ENCODE data around the gene SCLY. TPM values are rescaled to one million over a fixed set of nuclear protein-coding genes. Genes with fewer than 3 reads are reported as not detected.

The SCLY gene
- total RNA-seq, 4 donors from 2014 or later = 8.5 to 16.0 (median 11.2) TPM

GRCh38 chr2:238139196-238140039, 78.6 kb downstream of the SCLY start:
- TF ChIP-seq CTCF (IDR thresholded peaks at IDR 0.05; ENCODE audit: low read depth) = no peak

GRCh38 chr2:238140040-238140439, 79.2 kb downstream of the SCLY start:
- no peak for TF ChIP-seq CTCF (IDR thresholded peaks at IDR 0.05; ENCODE audit: low read depth)

DNA sequence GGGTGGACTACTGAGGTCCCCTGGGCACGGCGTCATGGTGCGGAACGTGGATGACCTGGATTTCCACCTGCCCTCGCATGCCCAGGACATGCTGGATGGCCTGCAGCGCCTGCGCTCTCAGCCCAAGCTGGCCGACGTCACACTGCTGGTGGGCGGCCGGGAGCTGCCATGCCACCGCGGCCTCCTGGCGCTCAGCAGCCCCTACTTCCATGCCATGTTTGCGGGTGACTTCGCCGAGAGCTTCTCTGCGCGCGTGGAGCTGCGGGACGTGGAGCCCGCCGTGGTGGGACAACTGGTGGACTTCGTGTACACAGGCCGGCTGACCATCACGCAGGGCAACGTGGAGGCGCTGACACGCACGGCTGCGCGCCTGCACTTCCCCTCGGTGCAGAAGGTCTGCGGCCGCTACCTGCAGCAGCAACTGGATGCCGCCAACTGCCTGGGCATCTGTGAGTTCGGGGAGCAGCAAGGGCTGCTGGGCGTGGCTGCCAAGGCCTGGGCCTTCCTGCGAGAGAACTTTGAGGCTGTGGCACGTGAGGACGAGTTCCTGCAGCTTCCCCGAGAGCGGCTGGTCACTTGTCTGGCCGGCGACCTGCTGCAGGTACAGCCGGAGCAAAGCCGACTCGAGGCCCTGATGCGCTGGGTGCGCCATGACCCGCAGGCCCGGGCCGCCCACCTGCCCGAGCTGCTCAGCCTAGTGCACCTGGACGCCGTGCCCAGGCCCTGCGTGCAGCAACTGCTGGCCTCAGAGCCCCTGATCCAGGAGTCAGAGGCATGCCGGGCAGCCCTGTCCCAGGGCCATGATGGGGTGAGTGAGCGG, 80.1 kb downstream of the SCLY start:
- TF ChIP-seq CTCF (IDR thresholded peaks at IDR 0.05; ENCODE audit: low read depth) = no peak

DNA sequence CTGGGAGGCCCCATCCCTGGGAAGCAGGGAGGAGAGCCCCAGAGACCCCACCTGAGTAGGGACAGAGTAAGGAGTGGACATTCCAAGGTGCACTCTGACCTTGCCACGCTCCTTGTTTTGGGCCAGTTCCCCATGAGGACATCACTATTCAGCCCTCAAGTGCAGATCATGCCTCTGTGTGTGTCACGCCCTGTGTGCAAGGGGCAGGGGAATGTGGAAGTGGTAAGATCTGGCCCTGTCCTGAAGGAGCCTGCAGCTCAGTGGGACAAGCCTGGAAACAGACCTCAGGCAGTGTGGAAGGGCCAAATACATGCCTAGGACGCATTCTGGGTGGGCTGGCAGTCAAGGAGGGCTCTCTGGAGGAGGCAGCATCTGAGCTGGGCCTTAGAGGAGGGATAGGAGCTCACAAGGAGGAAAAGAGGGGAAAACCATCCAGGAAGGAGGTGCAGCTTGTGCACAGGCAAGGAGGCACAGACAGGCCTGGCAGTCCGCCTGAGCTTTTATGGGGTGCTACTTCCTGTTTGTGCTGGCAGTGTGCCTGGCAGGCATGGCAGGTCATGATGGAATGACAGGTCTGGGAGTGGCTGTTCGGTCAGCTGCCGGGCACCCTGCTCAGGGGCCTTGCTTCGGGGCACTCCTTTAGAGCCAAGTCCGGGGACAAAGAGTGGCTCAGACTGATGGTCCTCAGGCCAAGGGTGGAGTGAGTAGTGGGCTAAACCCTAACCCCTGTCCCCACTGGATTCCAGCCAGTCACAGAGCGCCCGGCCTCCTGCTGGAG, 80.9 kb downstream of the SCLY start:
- no peak for TF ChIP-seq CTCF (IDR thresholded peaks at IDR 0.05; ENCODE audit: low read depth)

- no peak for TF ChIP-seq CTCF (IDR thresholded peaks at IDR 0.05; ENCODE audit: low read depth)
Measured at GRCh38 chr2:238142382-238143205, 81.8 kb downstream of the SCLY start.

DNA sequence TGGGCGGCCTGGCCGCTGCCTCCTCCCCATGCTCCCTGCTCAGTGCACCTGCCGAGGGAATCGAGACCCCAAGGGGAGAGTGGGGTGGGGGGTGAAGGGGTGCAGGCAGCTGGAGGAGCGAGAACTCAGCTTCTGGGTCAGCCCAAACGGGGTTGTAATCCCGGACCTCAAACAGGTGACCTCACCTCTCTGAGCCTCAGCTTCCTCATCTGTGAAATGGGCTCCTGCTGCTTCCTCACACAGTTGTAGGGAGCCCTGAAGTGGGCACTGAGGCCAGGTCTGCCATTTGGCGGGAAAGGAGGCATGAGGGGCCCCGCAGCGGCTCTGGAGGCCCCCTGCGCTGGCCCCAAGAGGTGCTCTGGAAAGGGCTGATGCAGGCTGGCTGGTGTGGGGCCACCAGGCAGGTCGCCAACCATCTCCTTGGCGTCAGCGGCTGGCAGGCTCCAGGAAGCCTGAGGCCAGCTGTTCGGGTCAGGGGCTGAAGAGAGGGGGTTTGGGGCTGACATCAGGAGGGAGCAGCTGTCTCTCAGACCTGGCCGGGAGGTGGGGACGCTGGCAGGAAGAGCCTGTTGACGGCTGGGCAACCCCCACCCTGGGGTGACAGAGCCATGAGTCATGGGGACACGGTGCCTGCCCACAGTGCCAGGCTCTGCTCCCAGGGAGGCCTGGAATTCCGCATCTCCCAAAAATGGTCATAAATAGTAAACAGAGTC, 82.6 kb downstream of the SCLY start:
- no peak for TF ChIP-seq CTCF (IDR thresholded peaks at IDR 0.05; ENCODE audit: low read depth)
